NB4 (cell line): ENCODE data around the gene ZMYND15.

ENCODE experiments used
- DNase-seq: peaks from one replicate; pipeline ENCODE4 v3.0.0; 2010; ENCODE audit warnings: low read depth
- H3K4me3 ChIP-seq: one replicate; pipeline ENCODE4 v1.5.1; 2011; ENCODE audit warnings: mild to moderate bottlenecking, low read depth, low read length, moderate library complexity
- MYC ChIP-seq: IDR thresholded peaks from 2 replicates; pipeline ENCODE4 v1.6.1; 2011; ENCODE audit warnings: low read depth, low read length
- POLR2A ChIP-seq: IDR thresholded peaks from 2 replicates; pipeline ENCODE4 v1.6.1; 2011; ENCODE audit warnings: mild to moderate bottlenecking; ENCODE audit not compliant: insufficient read length; ENCODE audit errors: extremely low read depth
- TF ChIP-seq, protein P1 (sequence below): IDR thresholded peaks from one replicate; pipeline ENCODE4 v1.5.1; 2012; ENCODE audit warnings: low read depth, low read length
- TF ChIP-seq, protein P2 (sequence below): IDR thresholded peaks from 2 replicates; pipeline ENCODE4 v1.6.1; 2011; ENCODE audit warnings: low read depth, low read length

The ZMYND15 gene

DNA sequence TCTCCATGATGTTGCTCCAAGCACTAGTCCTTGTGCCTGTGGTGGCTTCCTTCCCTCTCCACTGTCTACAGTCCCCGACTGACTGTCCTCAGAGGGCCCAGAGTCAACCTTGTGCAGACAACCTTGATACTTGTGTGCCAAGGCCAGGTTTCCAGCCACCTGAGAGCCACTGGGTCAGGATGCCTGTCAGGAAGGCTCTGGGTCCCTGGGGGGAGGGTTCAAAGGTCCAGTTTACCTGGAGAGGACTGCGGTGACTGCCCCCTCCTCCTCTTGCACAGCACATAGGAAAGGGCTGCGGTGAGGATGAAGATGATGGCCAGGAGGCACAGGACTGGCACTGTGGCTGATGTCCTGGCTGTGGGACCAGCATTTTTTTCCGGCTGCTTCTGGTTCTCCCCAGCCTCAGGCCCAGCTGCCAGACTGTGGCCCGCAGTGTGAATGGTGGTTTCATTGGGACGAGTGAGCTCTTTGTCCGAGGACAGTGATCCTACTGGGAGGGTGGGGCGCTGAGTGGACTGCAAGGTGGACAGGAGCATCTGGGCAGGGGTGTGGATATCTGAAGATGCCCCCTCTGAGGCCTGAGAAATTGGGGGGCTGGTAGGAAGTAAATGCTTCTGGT is 4.7 kb upstream of the ZMYND15 start:
- H3K4me3 ChIP-seq, result no peak overlapping the region
- DNase-seq, result no peak
- TF ChIP-seq, protein P1, sequence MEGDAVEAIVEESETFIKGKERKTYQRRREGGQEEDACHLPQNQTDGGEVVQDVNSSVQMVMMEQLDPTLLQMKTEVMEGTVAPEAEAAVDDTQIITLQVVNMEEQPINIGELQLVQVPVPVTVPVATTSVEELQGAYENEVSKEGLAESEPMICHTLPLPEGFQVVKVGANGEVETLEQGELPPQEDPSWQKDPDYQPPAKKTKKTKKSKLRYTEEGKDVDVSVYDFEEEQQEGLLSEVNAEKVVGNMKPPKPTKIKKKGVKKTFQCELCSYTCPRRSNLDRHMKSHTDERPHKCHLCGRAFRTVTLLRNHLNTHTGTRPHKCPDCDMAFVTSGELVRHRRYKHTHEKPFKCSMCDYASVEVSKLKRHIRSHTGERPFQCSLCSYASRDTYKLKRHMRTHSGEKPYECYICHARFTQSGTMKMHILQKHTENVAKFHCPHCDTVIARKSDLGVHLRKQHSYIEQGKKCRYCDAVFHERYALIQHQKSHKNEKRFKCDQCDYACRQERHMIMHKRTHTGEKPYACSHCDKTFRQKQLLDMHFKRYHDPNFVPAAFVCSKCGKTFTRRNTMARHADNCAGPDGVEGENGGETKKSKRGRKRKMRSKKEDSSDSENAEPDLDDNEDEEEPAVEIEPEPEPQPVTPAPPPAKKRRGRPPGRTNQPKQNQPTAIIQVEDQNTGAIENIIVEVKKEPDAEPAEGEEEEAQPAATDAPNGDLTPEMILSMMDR, result no peak
- TF ChIP-seq MYC (no peak), POLR2A (no peak)
- TF ChIP-seq, protein P2, sequence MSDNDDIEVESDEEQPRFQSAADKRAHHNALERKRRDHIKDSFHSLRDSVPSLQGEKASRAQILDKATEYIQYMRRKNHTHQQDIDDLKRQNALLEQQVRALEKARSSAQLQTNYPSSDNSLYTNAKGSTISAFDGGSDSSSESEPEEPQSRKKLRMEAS, result no peak

DNA sequence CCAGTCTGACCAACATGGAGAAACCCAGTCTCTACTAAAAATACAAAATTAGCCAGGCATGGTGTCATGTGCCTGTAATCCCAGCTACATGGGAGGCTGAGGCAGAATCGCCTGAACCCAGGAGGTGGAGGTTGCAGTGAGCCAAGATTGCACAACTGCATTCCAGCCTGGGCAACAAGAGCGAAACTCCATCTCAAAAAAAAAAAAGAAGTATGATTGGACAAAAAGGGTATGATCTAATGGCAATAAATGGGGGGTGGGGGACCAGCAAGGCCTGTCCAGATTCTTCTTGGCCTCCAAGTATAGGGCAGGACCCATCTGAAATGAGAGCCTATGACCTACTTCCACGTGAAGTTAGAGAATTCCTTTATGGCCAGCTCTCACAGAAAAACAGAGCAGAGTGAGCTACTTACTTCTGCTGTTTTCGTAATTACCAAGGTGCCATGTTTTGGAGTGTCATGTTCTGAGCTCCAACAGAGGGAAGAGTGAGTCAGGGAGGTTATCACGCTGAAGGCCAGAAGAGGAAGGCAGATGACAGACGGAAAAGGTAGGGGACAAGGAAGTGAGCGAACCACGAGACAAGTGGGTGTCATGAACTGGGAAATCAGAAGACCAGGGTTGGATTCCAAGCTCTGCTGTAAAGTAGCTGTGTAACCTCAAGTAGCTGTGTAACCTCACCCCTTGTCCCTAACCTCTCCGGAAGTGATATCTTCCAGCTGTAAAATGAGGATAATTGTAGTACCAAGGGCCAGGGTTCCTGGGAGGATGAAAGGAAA is 3.6 kb upstream of the ZMYND15 start:
- TF ChIP-seq, protein P1, result no peak
- DNase-seq, result peak; percentile 52
- no peak overlapping the region for H3K4me3 ChIP-seq

DNA sequence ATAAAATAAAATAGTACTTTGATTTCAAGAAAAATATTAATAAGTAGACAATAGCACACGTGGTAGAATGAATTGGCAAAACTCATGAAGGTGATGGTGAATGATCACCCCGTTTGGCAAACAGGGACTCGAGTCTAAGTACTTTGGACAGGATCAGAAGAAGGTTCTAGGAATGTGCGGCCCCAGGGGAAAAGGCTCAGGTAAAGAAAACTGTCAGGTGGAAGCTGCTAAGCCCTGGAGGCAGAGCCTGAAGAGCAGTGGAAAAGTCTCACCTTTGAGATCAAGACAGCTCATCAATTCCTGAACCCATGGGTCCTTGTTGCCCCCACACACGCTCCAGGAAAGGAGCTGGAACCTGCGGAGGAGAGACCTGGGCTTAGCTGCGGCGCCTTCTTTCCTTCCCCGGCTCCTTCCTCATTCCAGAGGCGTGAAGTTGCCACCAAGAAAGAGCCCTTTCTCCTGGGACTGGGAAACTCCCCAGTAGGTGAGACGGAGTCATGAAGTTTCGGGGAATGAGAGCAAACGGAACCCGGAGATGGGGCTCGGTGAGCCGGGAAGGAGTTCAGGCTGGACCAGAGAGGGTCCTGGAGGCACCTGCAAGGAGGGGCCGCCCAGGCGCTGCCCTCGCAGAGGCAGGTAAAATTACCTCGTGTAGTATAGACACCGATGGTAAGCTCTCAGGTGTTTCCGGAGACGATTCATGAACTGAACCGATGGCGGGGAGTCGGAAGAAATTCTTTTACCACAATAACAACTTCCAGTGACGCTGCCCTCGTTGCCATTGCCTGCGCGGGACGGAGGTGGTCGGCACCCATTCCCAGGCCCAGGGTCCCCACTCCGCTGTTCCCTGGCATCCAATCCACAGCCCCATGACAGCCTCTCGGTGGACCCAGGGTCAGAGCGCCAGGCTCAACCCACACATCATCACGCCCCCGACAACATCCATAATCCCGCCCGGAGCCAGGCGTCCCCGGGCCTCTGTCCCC is 1.2 kb upstream of the ZMYND15 start:
- TF ChIP-seq, protein P2, result no peak
- TF ChIP-seq POLR2A, result no peak
- TF ChIP-seq, protein P1, result no peak
- no peak for TF ChIP-seq MYC
- H3K4me3 ChIP-seq, result no peak overlapping the region
- no peak for DNase-seq

DNA sequence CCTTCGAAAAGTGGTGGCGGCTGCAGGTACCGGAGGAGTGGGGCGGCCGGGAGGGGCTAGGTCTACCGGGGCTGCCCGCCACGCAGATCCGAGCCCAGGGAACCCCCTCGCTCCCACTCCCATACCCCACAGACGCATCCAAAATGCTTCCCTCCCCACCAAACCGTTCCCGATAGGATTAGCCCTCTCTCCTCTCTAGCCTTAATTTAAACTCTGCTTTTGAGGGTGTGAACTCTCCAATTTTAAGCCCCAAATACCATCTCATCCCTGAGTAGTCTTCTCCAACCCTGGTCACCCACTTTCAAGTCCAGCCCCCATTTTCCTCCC is 355 bp downstream of the ZMYND15 start:
- DNase-seq, result no peak
- TF ChIP-seq MYC, result no peak
- no peak for TF ChIP-seq POLR2A
- TF ChIP-seq, protein P2, result no peak
- H3K4me3 ChIP-seq, result no peak overlapping the region

DNA sequence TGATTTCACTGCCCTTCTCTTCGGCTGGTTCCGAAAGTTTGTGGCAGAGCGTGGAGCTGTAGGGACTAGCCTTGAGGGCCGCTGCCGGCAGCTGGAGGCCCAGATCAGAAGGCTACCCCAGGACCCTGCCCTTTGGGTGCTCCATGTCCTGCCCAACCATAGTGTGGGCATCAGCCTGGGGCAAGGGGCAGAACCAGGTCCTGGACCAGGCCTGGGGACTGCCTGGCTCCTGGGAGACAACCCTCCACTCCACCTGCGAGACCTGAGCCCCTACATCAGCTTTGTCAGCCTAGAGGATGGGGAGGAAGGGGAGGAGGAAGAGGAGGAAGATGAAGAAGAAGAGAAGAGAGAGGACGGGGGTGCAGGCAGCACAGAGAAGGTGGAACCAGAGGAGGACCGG is 951 bp downstream of the ZMYND15 start:
- H3K4me3 ChIP-seq, result no peak overlapping the region
- no peak for DNase-seq
- TF ChIP-seq, protein P2, result no peak

DNA sequence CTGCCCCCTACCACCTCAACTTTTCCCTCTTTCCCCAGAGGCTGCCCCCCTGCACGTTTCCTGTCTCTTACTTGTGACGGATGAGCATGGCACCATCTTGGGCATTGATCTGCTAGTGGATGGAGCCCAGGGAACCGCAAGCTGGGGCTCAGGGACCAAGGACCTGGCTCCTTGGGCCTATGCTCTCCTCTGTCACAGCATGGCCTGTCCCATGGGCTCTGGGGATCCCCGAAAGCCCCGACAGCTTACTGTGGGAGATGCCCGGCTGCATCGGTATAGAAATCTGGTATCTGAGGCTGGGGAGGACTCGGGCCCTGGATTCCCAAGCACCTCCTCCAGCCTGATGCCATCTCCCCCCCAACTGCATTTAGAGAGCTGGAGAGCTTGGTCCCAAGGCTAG is 1.9 kb downstream of the ZMYND15 start:
- no peak for DNase-seq
- no peak for TF ChIP-seq POLR2A
- TF ChIP-seq, protein P1, result no peak
- no peak for TF ChIP-seq MYC
- TF ChIP-seq, protein P2, result no peak
- H3K4me3 ChIP-seq, result no peak overlapping the region
